ENCODE measurements around the gene YIPF4.
"Not testable (repeated sequence)": the region's sequence is repeated elsewhere in the genome, so short reads cannot be mapped to it uniquely, and the experiment has no call there.

YIPF4 gene

GRCh38 chr2:32290000-32290339, 12.3 kb downstream of the YIPF4 start:
- no peak for DNase-seq

GRCh38 chr2:32291746-32292145, 14.0 kb downstream of the YIPF4 start:
- no peak for DNase-seq

- not testable (repeated sequence) for DNase-seq
Measured at GRCh38 chr2:32293493-32293892, 15.8 kb downstream of the YIPF4 start.

GRCh38 chr2:32293966-32294562, 16.4 kb downstream of the YIPF4 start:
- DNase-seq, result not testable (repeated sequence)

GRCh38 chr2:32310577-32310976, 32.9 kb downstream of the YIPF4 start:
- DNase-seq, result no peak

GRCh38 chr2:32314886-32315285, 37.2 kb downstream of the YIPF4 start:
- DNase-seq, result no peak

- not testable (repeated sequence) for DNase-seq
Measured at GRCh38 chr2:32328679-32329078, 51.0 kb downstream of the YIPF4 start.

- DNase-seq, result not testable (repeated sequence)
Measured at GRCh38 chr2:32329180-32329980, 51.7 kb downstream of the YIPF4 start.

- no peak for DNase-seq
Measured at GRCh38 chr2:32330136-32330535, 52.4 kb downstream of the YIPF4 start.

GRCh38 chr2:32342801-32343200, 65.1 kb downstream of the YIPF4 start:
- no peak for DNase-seq

- DNase-seq, result not testable (repeated sequence)
Measured at GRCh38 chr2:32350797-32351196, 73.1 kb downstream of the YIPF4 start.

- DNase-seq, result no peak
Measured at GRCh38 chr2:32355976-32356680, 78.4 kb downstream of the YIPF4 start.

- DNase-seq, result peak; percentile 95
Measured at GRCh38 chr2:32356681-32357317, 79.1 kb downstream of the YIPF4 start, which contains the start of gene BIRC6. TSS of gene BIRC6 (plus strand) at chr2:32357023. CDS start at chr2:32357162, 139 bp downstream.

GRCh38 chr2:32357318-32358110, 79.8 kb downstream of the YIPF4 start:
- peak; percentile 32 for DNase-seq

GRCh38 chr2:32358111-32358482, 80.4 kb downstream of the YIPF4 start:
- no peak for DNase-seq

GRCh38 chr2:32360416-32360815, 82.7 kb downstream of the YIPF4 start:
- DNase-seq, result no peak

- DNase-seq, result not testable (repeated sequence)
Measured at GRCh38 chr2:32362997-32363396, 85.3 kb downstream of the YIPF4 start.

- no peak for DNase-seq
Measured at GRCh38 chr2:32363597-32363996, 85.9 kb downstream of the YIPF4 start.

- not testable (repeated sequence) for DNase-seq
Measured at GRCh38 chr2:32364290-32364689, 86.6 kb downstream of the YIPF4 start.

GRCh38 chr2:32365679-32366078, 88.0 kb downstream of the YIPF4 start:
- not testable (repeated sequence) for DNase-seq
